HG02588 (cell line): ENCODE measurements around the gene SKP1.
"Not testable (repeated sequence)": the region's sequence is repeated elsewhere in the genome, so short reads cannot be mapped to it uniquely, and the experiment has no call there.

ENCODE experiments used
- ATAC-seq: cut with Tn5 transposase; IDR thresholded peaks from one replicate; pipeline ENCODE4 v1.9.1; 2021; ENCODE audit warnings: mild to moderate bottlenecking, moderate library complexity; ENCODE audit not compliant: unreplicated experiment

SKP1 gene

GRCh38 chr5:134177369-134178095, 782 bp upstream of the SKP1 start:
- ATAC-seq: peak; percentile 3

GRCh38 chr5:134175921-134176510, 734 bp downstream of the SKP1 start:
- peak; percentile 19 for ATAC-seq

GRCh38 chr5:134174841-134175839, 1.6 kb downstream of the SKP1 start:
- no peak for ATAC-seq

GRCh38 chr5:134171972-134172371, 4.8 kb downstream of the SKP1 start:
- ATAC-seq: no peak

GRCh38 chr5:134162592-134162991, 14.2 kb downstream of the SKP1 start:
- no peak for ATAC-seq

- no peak for ATAC-seq
These were observed 15.0 kb downstream of the SKP1 start for GRCh38 chr5:134161513-134162395.

GRCh38 chr5:134153657-134154056, 23.1 kb downstream of the SKP1 start:
- ATAC-seq: no peak

- no peak for ATAC-seq
These were observed 23.5 kb downstream of the SKP1 start for GRCh38 chr5:134153241-134153640.

GRCh38 chr5:134152173-134152832, 24.4 kb downstream of the SKP1 start:
- not testable (repeated sequence) for ATAC-seq

- no peak for ATAC-seq
These were observed 25.0 kb downstream of the SKP1 start for GRCh38 chr5:134151723-134152122.

- no peak for ATAC-seq
These were observed 27.0 kb downstream of the SKP1 start for GRCh38 chr5:134149571-134150303.

GRCh38 chr5:134148986-134149539, 27.7 kb downstream of the SKP1 start:
- ATAC-seq: no peak

GRCh38 chr5:134148316-134148715, 28.4 kb downstream of the SKP1 start:
- ATAC-seq: no peak

- no peak for ATAC-seq
These were observed 29.9 kb downstream of the SKP1 start for GRCh38 chr5:134146651-134147518.

- ATAC-seq: no peak
These were observed 30.8 kb downstream of the SKP1 start for GRCh38 chr5:134145779-134146581.

GRCh38 chr5:134145041-134145757, 31.6 kb downstream of the SKP1 start:
- no peak for ATAC-seq
